ENCODE results near the gene BEGAIN. TPM values are rescaled to one million over a fixed set of nuclear protein-coding genes. Genes with fewer than 3 reads are reported as not detected.

Gene BEGAIN
- total and polyA plus RNA-seq, 2 of the 8 experiments (the other 6 are each of a cell fraction or from before 2014, with no cell fraction given): 2.9 to 3.0 TPM

- ChIA-PET POLR2A (ENCODE audit: partially characterized antibody) (no interaction called here), CTCF (ENCODE audit: partially characterized antibody) (interaction anchor here (0.7 to 5.1 kb wide), 25 partner anchors 13 to 206 kb away, joined by 3 to 91 read pairs (median 6); no protein-coding TSS in a partner anchor)
- H3K9me3 ChIP-seq (ENCODE audit: insufficient read depth in 2 of 2, low read depth in 1 of 2, low read length in 1 of 2): no peaks in the 10 kb centered on the region
- H4K8ac ChIP-seq (ENCODE audit: extremely low read depth, insufficient read depth, low read length): no peak overlapping the region
- H3K27me3 ChIP-seq (replicated peaks in 1 of 4; ENCODE audit: control insufficient read depth in 3 of 4, extremely low read depth in 1 of 4, insufficient read depth in 3 of 4, low read length in 3 of 4): no peaks in the 10 kb centered on the region; a peak in 1 of 7 replicates
- peaks cover 0 to 12% of the 10 kb centered on the region in 2 experiments for H4K20me1 ChIP-seq (replicated peaks in 1 of 2; ENCODE audit: control insufficient read depth in 1 of 2, insufficient read depth in 2 of 2, low read length in 2 of 2)
- H3K4me1 ChIP-seq (replicated peaks in 1 of 4; ENCODE audit: control insufficient read depth in 3 of 4, insufficient read depth in 4 of 4, low read length in 3 of 4): peaks cover 2 to 8% (median 5%) of the 10 kb centered on the region in 4 experiments; a peak in 4 of 7 replicates
- no peak overlapping the region for H2BK5ac ChIP-seq (ENCODE audit: low read depth, low read length)
- no peak overlapping the region for H2BK20ac ChIP-seq (ENCODE audit: low read length)
- H3K4me2 ChIP-seq (ENCODE audit: insufficient read depth in 1 of 2, low read depth in 2 of 2, low read length in 2 of 2): no peak overlapping the region
- H3K23ac ChIP-seq (ENCODE audit: insufficient read length): no peak overlapping the region
- no peak overlapping the region for H2AK5ac ChIP-seq (ENCODE audit: low read depth, low read length)
- H4K91ac ChIP-seq (replicated peaks; ENCODE audit: insufficient read length, low read length): no peak overlapping the region
- H3K23me2 ChIP-seq (ENCODE audit: low read depth, low read length): peaks cover 7% of the 10 kb centered on the region; the same call in 1 of the 2 replicates
- H2AFZ ChIP-seq (ENCODE audit: low read length): no peak overlapping the region
- FAIRE-seq: no peak
- H4K5ac ChIP-seq (ENCODE audit: insufficient read length, low read depth, low read length): no peak overlapping the region
- H3K14ac ChIP-seq (ENCODE audit: insufficient read length): no peak overlapping the region
- no peak overlapping the region for H2BK12ac ChIP-seq (ENCODE audit: low read depth, low read length)
- WGBS, 2 experiments (ENCODE audit: extremely low coverage in 1 of 2, insufficient coverage in 1 of 2, insufficient read length in 1 of 2, insufficient replicate concordance in 2 of 2, low coverage in 1 of 2, low lambda C conversion rate in 2 of 2, missing lambda C conversion rate in 1 of 2): 87% methylated on average over 4 of the region's 4 CpGs; no CpG with 5 or more reads in 1 of the 2 experiments
- H3K18ac ChIP-seq (ENCODE audit: extremely low read depth, low read length): no peak overlapping the region
- H3K27ac ChIP-seq (ENCODE audit: low read depth, low read length): no peak overlapping the region
- no peak overlapping the region for H3K56ac ChIP-seq (replicated peaks; ENCODE audit: insufficient read length, low read depth, low read length)
- no peak overlapping the region for H3K4ac ChIP-seq (replicated peaks; ENCODE audit: insufficient read length, low read depth, low read length)
- H3K4me3 ChIP-seq (ENCODE audit: extremely low read depth in 1 of 4, insufficient read depth in 2 of 4, low read depth in 3 of 4, low read length in 4 of 4): no peak overlapping the region
- no peak overlapping the region for H2BK120ac ChIP-seq (replicated peaks; ENCODE audit: low read depth, low read length)
- no peaks in the 10 kb centered on the region for H3K79me1 ChIP-seq (ENCODE audit: low read depth, low read length)
- H3K36me3 ChIP-seq (ENCODE audit: control insufficient read depth in 2 of 4, insufficient read depth in 4 of 4, low read length in 3 of 4): peaks cover 0 to 5% (median 0%) of the 10 kb centered on the region in 4 experiments; a peak in 1 of 8 replicates
- DNase-seq (ENCODE audit: low read depth in 1 of 2, low spot score in 2 of 2): no peak
- H3K9ac ChIP-seq (replicated peaks in 1 of 4; ENCODE audit: extremely low read depth in 1 of 4, low read depth in 3 of 4, low read length in 3 of 4): no peak overlapping the region
- no peaks in the 10 kb centered on the region for H3K79me2 ChIP-seq (ENCODE audit: control insufficient read depth in 1 of 2, insufficient read depth in 2 of 2, low read length in 2 of 2)
- H2BK15ac ChIP-seq (ENCODE audit: low read length): no peak overlapping the region
- TF ChIP-seq CBX8 (IDR thresholded peaks at IDR 0.05; ENCODE audit: borderline replicate concordance, low read depth, low read length) (no peak), RBBP5 (IDR thresholded peaks at IDR 0.05; ENCODE audit: borderline replicate concordance, low read depth, low read length) (no peak), KDM4A (IDR thresholded peaks at IDR 0.05; ENCODE audit: low read depth, low read length, severe bottlenecking) (no peak), RFX5 (IDR thresholded peaks at IDR 0.05; ENCODE audit: borderline replicate concordance, low read depth, low read length) (no peak), TEAD4 (IDR thresholded peaks at IDR 0.05; ENCODE audit: low read depth, low read length) (no peak), RXRA (IDR thresholded peaks at IDR 0.05; ENCODE audit: insufficient read depth, low read depth, low read length) (no peak), SP4 (IDR thresholded peaks at IDR 0.05; ENCODE audit: low read length) (no peak), FOSL1 (IDR thresholded peaks at IDR 0.05; ENCODE audit: insufficient read depth, low read depth, low read length) (no peak), USF2 (IDR thresholded peaks at IDR 0.05; ENCODE audit: low read length) (no peak), PHF8 (conservative IDR thresholded peaks at IDR 0.05; ENCODE audit: low read depth, low read length) (no peak), EGR1 (IDR thresholded peaks at IDR 0.05; ENCODE audit: borderline replicate concordance, low read depth, low read length) (no peak), CREB1 (IDR thresholded peaks at IDR 0.05) (no peak), SP1 (IDR thresholded peaks at IDR 0.05; ENCODE audit: low read depth, low read length) (no peak), NANOG (IDR thresholded peaks at IDR 0.05; ENCODE audit: insufficient read depth, low read depth, low read length, poor library complexity, severe bottlenecking) (no peak)
Observed at GRCh38 chr14:100526057-100526456, 61.2 kb downstream of the BEGAIN start.

Measured in H1 (cell line).